Measurements from ENCODE around the gene CHD6. TPM values are rescaled to one million over a fixed set of nuclear protein-coding genes. Genes with fewer than 3 reads are reported as not detected.

The CHD6 gene
- total and polyA plus RNA-seq, 4 donors: 3.3 to 23.4 (median 18.2) TPM

DNA sequence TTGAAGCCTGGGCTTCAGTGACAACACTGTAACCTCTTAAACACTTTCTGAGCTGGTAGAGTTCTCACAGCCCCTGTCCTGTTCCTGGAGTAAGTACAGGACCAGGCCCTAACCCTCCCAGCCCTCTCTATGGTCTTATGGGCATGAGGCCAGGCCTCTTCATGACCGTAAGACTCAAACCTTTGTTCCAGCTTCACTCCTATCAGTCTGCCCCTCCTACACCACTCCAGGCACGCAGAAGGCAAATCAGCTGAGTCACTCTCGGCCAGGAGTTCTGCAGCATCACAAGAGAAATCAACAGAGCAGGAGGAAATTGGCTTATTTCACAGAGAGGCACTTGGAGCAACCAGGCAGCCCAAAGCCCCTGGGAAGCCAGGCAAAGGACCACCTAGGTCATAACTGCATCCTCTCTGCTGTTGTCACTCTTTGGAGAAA lies 25.3 kb upstream of the CHD6 start:
- no peak overlapping the region for H3K9ac ChIP-seq (ENCODE audit: low read depth in 1 of 2, low read length in 2 of 2)
- peaks cover 0 to 3% (median 0%) of the 10 kb centered on the region in 4 donors for H3K27me3 ChIP-seq (ENCODE audit: control insufficient read depth in 4 of 4, insufficient read depth in 4 of 4, low read length in 3 of 4)
- DNase-seq (ENCODE audit: low spot score): no peak
- H3K9me3 ChIP-seq (ENCODE audit: control insufficient read depth in 4 of 4, low read length in 3 of 4): no peaks in the 10 kb centered on the region
- H3K36me3 ChIP-seq (ENCODE audit: control insufficient read depth in 4 of 4, insufficient read depth in 3 of 4, low read depth in 1 of 4, low read length in 3 of 4): no peaks in the 10 kb centered on the region
- WGBS: 49% methylated on average over 3 of the region's 3 CpGs
- TF ChIP-seq NR2F2 (IDR thresholded peaks at IDR 0.05) (no peak), FOXA1 (IDR thresholded peaks at IDR 0.05) (no peak), HNF4G (IDR thresholded peaks at IDR 0.05) (no peak)
- no peak overlapping the region for H3K4me3 ChIP-seq (ENCODE audit: low read depth in 1 of 3, low read length in 3 of 3)
- no peaks in the 10 kb centered on the region for H3K4me1 ChIP-seq (ENCODE audit: control insufficient read depth in 4 of 4, insufficient read depth in 4 of 4, low read length in 3 of 4)
- no peak overlapping the region for H3K27ac ChIP-seq (ENCODE audit: low read depth in 1 of 2, low read length in 2 of 2)

DNA sequence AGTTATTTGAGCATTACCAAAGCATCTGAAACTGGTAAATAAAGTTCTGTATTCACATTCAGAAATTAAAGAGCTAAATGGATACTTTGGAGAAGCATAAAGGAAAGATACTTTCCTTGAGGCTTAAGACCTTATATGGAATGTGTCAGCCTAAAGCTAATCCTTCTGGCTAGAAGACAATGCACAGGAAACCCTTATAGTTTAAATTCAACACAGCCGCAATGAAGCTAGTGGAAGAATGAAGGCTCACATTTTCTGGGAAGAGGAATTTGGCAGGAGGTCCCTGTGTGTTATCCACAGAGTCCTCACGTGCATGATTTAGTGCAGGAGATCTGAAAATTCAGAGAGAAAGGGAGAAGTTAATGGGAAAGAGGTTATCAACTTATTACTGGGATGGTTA lies 21.5 kb upstream of the CHD6 start:
- Histone ChIP-seq H3K9me3 (ENCODE audit: control insufficient read depth in 4 of 4, low read length in 3 of 4) (no peaks in the 10 kb centered on the region), H3K4me1 (ENCODE audit: control insufficient read depth in 4 of 4, insufficient read depth in 4 of 4, low read length in 3 of 4) (no peaks in the 10 kb centered on the region), H3K36me3 (ENCODE audit: control insufficient read depth in 4 of 4, insufficient read depth in 3 of 4, low read depth in 1 of 4, low read length in 3 of 4) (no peaks in the 10 kb centered on the region), H3K9ac (ENCODE audit: low read depth in 1 of 2, low read length in 2 of 2) (no peak overlapping the region), H3K27me3 (ENCODE audit: control insufficient read depth in 4 of 4, insufficient read depth in 4 of 4, low read length in 3 of 4) (peaks cover 0 to 3% (median 0%) of the 10 kb centered on the region in 4 donors), H3K27ac (ENCODE audit: low read depth in 1 of 2, low read length in 2 of 2) (no peak overlapping the region), H3K4me3 (ENCODE audit: low read depth in 1 of 3, low read length in 3 of 3) (no peak overlapping the region)
- TF ChIP-seq EGR1 (IDR thresholded peaks at IDR 0.05; ENCODE audit: low read depth in 2 of 2) (no peak), FOXA1 (IDR thresholded peaks at IDR 0.05) (no peak), YY1 (IDR thresholded peaks at IDR 0.05) (no peak), TAF1 (conservative IDR thresholded peaks at IDR 0.05) (no peak), HNF4G (IDR thresholded peaks at IDR 0.05) (no peak), RXRA (IDR thresholded peaks at IDR 0.05) (no peak), ZBTB33 (IDR thresholded peaks at IDR 0.05) (no peak), HNF4A (conservative IDR thresholded peaks at IDR 0.05) (no peak), RAD21 (IDR thresholded peaks at IDR 0.05) (no peak), CTCF (IDR thresholded peaks at IDR 0.05; ENCODE audit: low read depth, low read length, missing input control) (no peak), GABPA (IDR thresholded peaks at IDR 0.05 in 1 of 2, conservative IDR thresholded peaks at IDR 0.05 in 1 of 2) (no peak)
- TF ChIP-seq, protein P1, sequence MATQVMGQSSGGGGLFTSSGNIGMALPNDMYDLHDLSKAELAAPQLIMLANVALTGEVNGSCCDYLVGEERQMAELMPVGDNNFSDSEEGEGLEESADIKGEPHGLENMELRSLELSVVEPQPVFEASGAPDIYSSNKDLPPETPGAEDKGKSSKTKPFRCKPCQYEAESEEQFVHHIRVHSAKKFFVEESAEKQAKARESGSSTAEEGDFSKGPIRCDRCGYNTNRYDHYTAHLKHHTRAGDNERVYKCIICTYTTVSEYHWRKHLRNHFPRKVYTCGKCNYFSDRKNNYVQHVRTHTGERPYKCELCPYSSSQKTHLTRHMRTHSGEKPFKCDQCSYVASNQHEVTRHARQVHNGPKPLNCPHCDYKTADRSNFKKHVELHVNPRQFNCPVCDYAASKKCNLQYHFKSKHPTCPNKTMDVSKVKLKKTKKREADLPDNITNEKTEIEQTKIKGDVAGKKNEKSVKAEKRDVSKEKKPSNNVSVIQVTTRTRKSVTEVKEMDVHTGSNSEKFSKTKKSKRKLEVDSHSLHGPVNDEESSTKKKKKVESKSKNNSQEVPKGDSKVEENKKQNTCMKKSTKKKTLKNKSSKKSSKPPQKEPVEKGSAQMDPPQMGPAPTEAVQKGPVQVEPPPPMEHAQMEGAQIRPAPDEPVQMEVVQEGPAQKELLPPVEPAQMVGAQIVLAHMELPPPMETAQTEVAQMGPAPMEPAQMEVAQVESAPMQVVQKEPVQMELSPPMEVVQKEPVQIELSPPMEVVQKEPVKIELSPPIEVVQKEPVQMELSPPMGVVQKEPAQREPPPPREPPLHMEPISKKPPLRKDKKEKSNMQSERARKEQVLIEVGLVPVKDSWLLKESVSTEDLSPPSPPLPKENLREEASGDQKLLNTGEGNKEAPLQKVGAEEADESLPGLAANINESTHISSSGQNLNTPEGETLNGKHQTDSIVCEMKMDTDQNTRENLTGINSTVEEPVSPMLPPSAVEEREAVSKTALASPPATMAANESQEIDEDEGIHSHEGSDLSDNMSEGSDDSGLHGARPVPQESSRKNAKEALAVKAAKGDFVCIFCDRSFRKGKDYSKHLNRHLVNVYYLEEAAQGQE (IDR thresholded peaks at IDR 0.05): no peak
- 64% methylated on average over 2 of the region's 2 CpGs for WGBS
- no peak for DNase-seq (ENCODE audit: low spot score)

Measured in liver (tissue), 9 donors.